Neutrophil (primary cell): ENCODE measurements around the gene GRIN2D.

Experiments
- H3K27ac ChIP-seq: fragments of 200-600 bp; sonication (generic); 2 replicates; pipeline ENCODE4 v1.5.1; 2016; ENCODE audit warnings: mild to moderate bottlenecking, moderate library complexity
- H3K27me3 ChIP-seq: fragments of 200-600 bp; sonication (generic); 2 replicates; pipeline ENCODE4 v1.6.0; 2016; ENCODE audit warnings: mild to moderate bottlenecking
- H3K36me3 ChIP-seq: fragments of 200-600 bp; sonication (generic); 2 replicates; pipeline ENCODE4 v1.5.1; 2017
- H3K4me1 ChIP-seq, 2 experiments: fragments of 200-600 bp in 1 of 2; sonication (generic) in 1 of 2; 1 replicate in 1 of 2; 2 replicates in 1 of 2; pipeline versions ENCODE4 v1.5.1 to v1.6.1; 2013 to 2016; ENCODE audit warnings: low read depth in 1 of 2, low read length in 1 of 2, mild to moderate bottlenecking in 1 of 2, moderate library complexity in 1 of 2; ENCODE audit not compliant: control insufficient read depth in 1 of 2, insufficient read depth in 1 of 2
- H3K4me3 ChIP-seq, 2 experiments: fragments of 200-600 bp in 1 of 2; sonication (generic) in 1 of 2; 1 replicate in 1 of 2; 2 replicates in 1 of 2; pipeline ENCODE4 v1.5.1; 2013 to 2016; ENCODE audit warnings: low read depth in 1 of 2, low read length in 1 of 2, mild to moderate bottlenecking in 1 of 2, moderate library complexity in 1 of 2
- H3K9me3 ChIP-seq: fragments of 200-600 bp; sonication (generic); 2 replicates; pipeline ENCODE4 v1.5.1; 2016
- CTCF ChIP-seq: fragments of 200-600 bp; sonication (generic); IDR thresholded peaks from 2 replicates; pipeline ENCODE4 v1.5.1; 2016; ENCODE audit warnings: antibody characterized with exemption

The GRIN2D gene

DNA sequence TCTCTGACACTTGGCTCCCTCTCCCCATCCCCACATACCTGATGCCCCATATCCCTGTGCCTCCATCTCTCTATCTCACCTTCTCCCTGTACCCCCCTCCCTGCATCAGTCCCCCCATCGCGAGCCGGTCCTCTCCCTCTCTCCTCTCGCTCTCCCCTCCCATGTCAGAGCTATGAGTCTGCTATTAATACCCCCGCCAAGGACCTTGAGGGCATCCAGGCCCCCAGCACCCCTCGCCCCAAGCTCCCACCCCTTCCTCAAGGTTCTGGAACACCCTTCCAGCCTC, 1.6 kb downstream of the GRIN2D start:
- Histone ChIP-seq H3K27me3 (peaks cover 86% of the 10 kb centered on the region), H3K4me1 (peaks cover 24 to 31% of the 10 kb centered on the region in 2 experiments), H3K9me3 (no peaks in the 10 kb centered on the region), H3K27ac (no peak overlapping the region), H3K4me3 (no peak overlapping the region), H3K36me3 (no peaks in the 10 kb centered on the region)
- TF ChIP-seq CTCF = no peak

- Histone ChIP-seq H3K9me3 (no peaks in the 10 kb centered on the region), H3K27me3 (peaks cover 86% of the 10 kb centered on the region), H3K4me1 (peaks cover 21 to 28% of the 10 kb centered on the region in 2 experiments), H3K27ac (no peak overlapping the region), H3K4me3 (no peak overlapping the region), H3K36me3 (no peaks in the 10 kb centered on the region)
- TF ChIP-seq CTCF = no peak
Measured at GRCh38 chr19:48395499-48395898, 2.0 kb downstream of the GRIN2D start.

- no peak for TF ChIP-seq CTCF
- Histone ChIP-seq H3K9me3 (no peaks in the 10 kb centered on the region), H3K4me3 (no peak overlapping the region), H3K27ac (no peak overlapping the region), H3K27me3 (peaks cover 86% of the 10 kb centered on the region), H3K4me1 (peaks cover 14 to 20% of the 10 kb centered on the region in 2 experiments), H3K36me3 (no peaks in the 10 kb centered on the region)
Measured at GRCh38 chr19:48396016-48396823, 2.8 kb downstream of the GRIN2D start.

DNA sequence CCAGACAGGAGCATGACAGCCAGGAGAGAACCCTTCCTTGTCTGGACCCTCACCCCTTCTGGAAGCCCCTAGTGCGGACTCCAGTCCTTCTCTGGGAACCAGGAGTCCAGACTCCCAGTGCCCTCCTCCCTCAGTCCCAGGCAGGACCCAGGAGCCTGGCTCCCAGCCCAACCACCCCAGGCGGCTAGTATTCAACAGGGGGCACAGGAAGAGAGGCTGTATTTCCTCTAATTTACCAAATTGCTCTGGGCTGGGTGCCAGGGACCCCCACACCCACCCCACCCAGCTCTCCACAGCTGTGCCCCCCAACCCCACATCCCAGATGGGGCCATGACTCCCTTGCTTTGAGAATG, 3.3 kb downstream of the GRIN2D start:
- H3K4me3 ChIP-seq = no peak overlapping the region
- no peaks in the 10 kb centered on the region for H3K9me3 ChIP-seq
- peaks cover 13 to 20% of the 10 kb centered on the region in 2 experiments for H3K4me1 ChIP-seq
- H3K27me3 ChIP-seq = peaks cover 82% of the 10 kb centered on the region
- no peak overlapping the region for H3K27ac ChIP-seq
- TF ChIP-seq CTCF = no peak
- no peaks in the 10 kb centered on the region for H3K36me3 ChIP-seq

DNA sequence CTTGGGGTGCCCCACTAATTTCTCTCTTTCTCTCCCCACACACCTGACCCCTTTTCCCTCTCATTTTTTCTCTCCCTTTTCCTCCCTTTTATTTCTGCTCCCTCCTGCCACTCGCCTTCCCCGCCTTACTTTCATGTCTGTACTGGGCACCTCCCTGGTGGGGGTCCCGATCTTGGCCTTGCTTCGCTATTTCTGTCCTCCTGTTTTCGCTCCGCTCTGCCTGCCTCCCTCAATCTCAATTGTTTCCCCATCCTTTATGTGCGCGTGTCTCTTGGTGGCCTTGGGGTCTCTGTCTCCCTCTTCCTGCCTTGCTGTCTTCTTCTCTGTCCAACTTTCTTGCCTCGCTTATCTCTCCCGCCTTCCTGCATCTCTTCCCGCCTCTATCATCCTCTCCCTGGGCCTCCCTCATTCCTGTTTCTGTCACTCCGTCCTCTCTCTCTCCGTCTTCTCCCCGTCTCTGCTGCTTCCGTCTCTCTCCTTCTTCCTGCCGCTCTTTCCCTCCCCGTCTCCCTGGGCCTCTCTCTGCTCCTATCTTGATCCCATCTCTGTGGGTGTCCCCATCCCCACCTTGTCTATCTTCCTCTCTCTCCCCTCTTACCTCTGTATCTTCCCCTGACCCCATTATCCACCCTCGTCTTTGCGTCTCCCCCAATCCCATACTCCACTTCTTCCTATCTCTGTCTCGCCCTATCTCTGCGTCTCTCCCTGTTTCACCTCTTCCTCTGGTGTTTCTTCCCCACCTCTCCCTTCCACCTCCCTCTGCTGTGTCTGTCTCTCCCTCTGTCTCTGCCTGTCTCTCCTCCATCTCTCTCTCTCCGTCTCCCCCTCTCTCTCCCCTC, 4.0 kb downstream of the GRIN2D start:
- TF ChIP-seq CTCF = no peak
- H3K36me3 ChIP-seq = no peaks in the 10 kb centered on the region
- H3K9me3 ChIP-seq = no peaks in the 10 kb centered on the region
- no peak overlapping the region for H3K27ac ChIP-seq
- peaks cover 13 to 20% of the 10 kb centered on the region in 2 experiments for H3K4me1 ChIP-seq
- H3K4me3 ChIP-seq = peak overlapping the region; percentile 49 to 53
- peaks cover 75% of the 10 kb centered on the region for H3K27me3 ChIP-seq
